HG02623 (cell line): ENCODE results near the gene PSTPIP1.

Experiments
- ATAC-seq: cut with Tn5 transposase; IDR thresholded peaks from one replicate; pipeline ENCODE4 v1.9.1; 2021; ENCODE audit warnings: moderate library complexity; ENCODE audit not compliant: unreplicated experiment

Gene PSTPIP1

GRCh38 chr15:77017761-77018720, 23.1 kb downstream of the PSTPIP1 start:
- no peak for ATAC-seq

- no peak for ATAC-seq
These were observed 24.0 kb downstream of the PSTPIP1 start for GRCh38 chr15:77018796-77019505.

- no peak for ATAC-seq
These were observed 24.8 kb downstream of the PSTPIP1 start for GRCh38 chr15:77019521-77020331.

GRCh38 chr15:77020348-77021087, 25.6 kb downstream of the PSTPIP1 start:
- ATAC-seq, result no peak

GRCh38 chr15:77021088-77021481, 26.2 kb downstream of the PSTPIP1 start:
- no peak for ATAC-seq

- no peak for ATAC-seq
These were observed 27.0 kb downstream of the PSTPIP1 start for GRCh38 chr15:77021803-77022381.

- no peak for ATAC-seq
These were observed 28.0 kb downstream of the PSTPIP1 start for GRCh38 chr15:77022646-77023575.

- ATAC-seq, result no peak
These were observed 28.8 kb downstream of the PSTPIP1 start for GRCh38 chr15:77023576-77024272.

- ATAC-seq, result no peak
These were observed 29.6 kb downstream of the PSTPIP1 start for GRCh38 chr15:77024273-77025082.

GRCh38 chr15:77025083-77025901, 30.4 kb downstream of the PSTPIP1 start:
- ATAC-seq, result no peak

GRCh38 chr15:77025941-77026411, 31.1 kb downstream of the PSTPIP1 start:
- no peak for ATAC-seq

GRCh38 chr15:77026501-77027110, 31.7 kb downstream of the PSTPIP1 start:
- no peak for ATAC-seq

- ATAC-seq, result no peak
These were observed 32.3 kb downstream of the PSTPIP1 start for GRCh38 chr15:77027111-77027696.

GRCh38 chr15:77027697-77028450, 32.9 kb downstream of the PSTPIP1 start:
- ATAC-seq, result no peak
